ENCODE results near the gene HMOX1. TPM values are rescaled to one million over a fixed set of nuclear protein-coding genes. Genes with fewer than 3 reads are reported as not detected.
"Not testable (repeated sequence)": the region's sequence is repeated elsewhere in the genome, so short reads cannot be mapped to it uniquely, and the experiment has no call there.

The HMOX1 gene
- total RNA-seq, 2 donors from 2014 or later: 1.1 to 3.0 TPM

- H3K4me3 Mint-ChIP-seq: no peak overlapping the region
- H3K27me3 Mint-ChIP-seq: no peaks in the 10 kb centered on the region
- no peak for DNase-seq
- no peak for ATAC-seq
- no peaks in the 10 kb centered on the region for H3K9me3 ChIP-seq (ENCODE audit: control insufficient read depth, low read length, poor library complexity, severe bottlenecking)
- peaks cover 5% of the 10 kb centered on the region for H3K36me3 Mint-ChIP-seq (ENCODE audit: low read depth)
- peaks cover 9% of the 10 kb centered on the region for H3K4me1 Mint-ChIP-seq
- H3K27ac Mint-ChIP-seq: peak overlapping the region; percentile 39
Observed at GRCh38 chr22:35425971-35426800, 45.3 kb downstream of the HMOX1 start.

GRCh38 chr22:35426801-35427140, 45.9 kb downstream of the HMOX1 start:
- Mint-ChIP-seq H3K36me3 (ENCODE audit: low read depth) (peaks cover 5% of the 10 kb centered on the region), H3K4me3 (peak overlapping the region; percentile 52), H3K27ac (peak overlapping the region; percentile 24), H3K4me1 (peaks cover 9% of the 10 kb centered on the region), H3K27me3 (no peaks in the 10 kb centered on the region)
- no peaks in the 10 kb centered on the region for H3K9me3 ChIP-seq (ENCODE audit: control insufficient read depth, low read length, poor library complexity, severe bottlenecking)
- DNase-seq (no peak), ATAC-seq (no peak)

- Mint-ChIP-seq H3K27me3 (no peaks in the 10 kb centered on the region), H3K27ac (no peak overlapping the region), H3K4me3 (no peak overlapping the region), H3K4me1 (peaks cover 3% of the 10 kb centered on the region), H3K36me3 (ENCODE audit: low read depth) (no peaks in the 10 kb centered on the region)
- DNase-seq (peak; percentile 49 to 69 (median 52)), ATAC-seq (peak; percentile 83)
- no peaks in the 10 kb centered on the region for H3K9me3 ChIP-seq (ENCODE audit: control insufficient read depth, low read length, poor library complexity, severe bottlenecking)
Observed at GRCh38 chr22:35430897-35431322, 50.0 kb downstream of the HMOX1 start.

GRCh38 chr22:35431483-35432227, 50.8 kb downstream of the HMOX1 start:
- H3K4me3 Mint-ChIP-seq: no peak overlapping the region

GRCh38 chr22:35432228-35432905, 51.5 kb downstream of the HMOX1 start:
- no peak overlapping the region for H3K27ac Mint-ChIP-seq
- no peak overlapping the region for H3K4me3 Mint-ChIP-seq
- no peaks in the 10 kb centered on the region for H3K9me3 ChIP-seq (ENCODE audit: control insufficient read depth, low read length, poor library complexity, severe bottlenecking)
- no peak for DNase-seq
- H3K4me1 Mint-ChIP-seq: no peaks in the 10 kb centered on the region
- H3K36me3 Mint-ChIP-seq (ENCODE audit: low read depth): no peaks in the 10 kb centered on the region
- H3K27me3 Mint-ChIP-seq: no peaks in the 10 kb centered on the region
- no peak for ATAC-seq

More at GRCh38 chr22:35431483-35432227, 50.8 kb downstream of the HMOX1 start:
- Mint-ChIP-seq H3K27me3 (no peaks in the 10 kb centered on the region), H3K36me3 (ENCODE audit: low read depth) (no peaks in the 10 kb centered on the region), H3K27ac (no peak overlapping the region), H3K4me1 (peaks cover 3% of the 10 kb centered on the region)
- no peak for DNase-seq
- no peak for ATAC-seq
- H3K9me3 ChIP-seq (ENCODE audit: control insufficient read depth, low read length, poor library complexity, severe bottlenecking): no peaks in the 10 kb centered on the region

- peak overlapping the region; percentile 39 for H3K27ac Mint-ChIP-seq
- no peaks in the 10 kb centered on the region for H3K9me3 ChIP-seq (ENCODE audit: control insufficient read depth, low read length, poor library complexity, severe bottlenecking)
- no peak overlapping the region for H3K4me3 Mint-ChIP-seq
- peaks cover 7% of the 10 kb centered on the region for H3K36me3 Mint-ChIP-seq (ENCODE audit: low read depth)
- no peak for DNase-seq
- no peak for ATAC-seq
- H3K27me3 Mint-ChIP-seq: no peaks in the 10 kb centered on the region
- no peaks in the 10 kb centered on the region for H3K4me1 Mint-ChIP-seq
Observed at GRCh38 chr22:35434061-35434710, 53.3 kb downstream of the HMOX1 start.

- H3K36me3 Mint-ChIP-seq (ENCODE audit: low read depth): peaks cover 7% of the 10 kb centered on the region
- no peaks in the 10 kb centered on the region for H3K27me3 Mint-ChIP-seq
- no peaks in the 10 kb centered on the region for H3K4me1 Mint-ChIP-seq
- H3K9me3 ChIP-seq (ENCODE audit: control insufficient read depth, low read length, poor library complexity, severe bottlenecking): no peaks in the 10 kb centered on the region
- no peak for DNase-seq
- no peak for ATAC-seq
- no peak overlapping the region for H3K27ac Mint-ChIP-seq
- no peak overlapping the region for H3K4me3 Mint-ChIP-seq
Observed at GRCh38 chr22:35435201-35435740, 54.4 kb downstream of the HMOX1 start.

GRCh38 chr22:35436421-35436820, 55.5 kb downstream of the HMOX1 start:
- peaks cover 7% of the 10 kb centered on the region for H3K36me3 Mint-ChIP-seq (ENCODE audit: low read depth)
- H3K27ac Mint-ChIP-seq: no peak overlapping the region
- ATAC-seq: no peak
- H3K27me3 Mint-ChIP-seq: no peaks in the 10 kb centered on the region
- no peak for DNase-seq
- H3K4me1 Mint-ChIP-seq: no peaks in the 10 kb centered on the region
- no peak overlapping the region for H3K4me3 Mint-ChIP-seq
- H3K9me3 ChIP-seq (ENCODE audit: control insufficient read depth, low read length, poor library complexity, severe bottlenecking): no peaks in the 10 kb centered on the region

GRCh38 chr22:35437049-35437448, 56.2 kb downstream of the HMOX1 start:
- no peaks in the 10 kb centered on the region for H3K9me3 ChIP-seq (ENCODE audit: control insufficient read depth, low read length, poor library complexity, severe bottlenecking)
- ATAC-seq: no peak
- no peaks in the 10 kb centered on the region for H3K4me1 Mint-ChIP-seq
- H3K36me3 Mint-ChIP-seq (ENCODE audit: low read depth): peaks cover 7% of the 10 kb centered on the region
- DNase-seq: no peak
- H3K4me3 Mint-ChIP-seq: no peak overlapping the region
- H3K27ac Mint-ChIP-seq: peak overlapping the region; percentile 41
- no peaks in the 10 kb centered on the region for H3K27me3 Mint-ChIP-seq

- not testable (repeated sequence) for H3K4me3 Mint-ChIP-seq; H3K36me3 Mint-ChIP-seq (ENCODE audit: low read depth); H3K4me1 Mint-ChIP-seq; H3K27me3 Mint-ChIP-seq; H3K27ac Mint-ChIP-seq; H3K9me3 ChIP-seq (ENCODE audit: control insufficient read depth, low read length, poor library complexity, severe bottlenecking); ATAC-seq; DNase-seq
Observed at GRCh38 chr22:35438673-35439364, 57.9 kb downstream of the HMOX1 start.

GRCh38 chr22:35439365-35439717, 58.4 kb downstream of the HMOX1 start:
- Mint-ChIP-seq H3K27ac (peak overlapping the region; percentile 29), H3K4me3 (no peak overlapping the region), H3K4me1 (peaks cover 3% of the 10 kb centered on the region), H3K27me3 (no peaks in the 10 kb centered on the region), H3K36me3 (ENCODE audit: low read depth) (peaks cover 7% of the 10 kb centered on the region)
- ATAC-seq (no peak), DNase-seq (no peak)
- no peaks in the 10 kb centered on the region for H3K9me3 ChIP-seq (ENCODE audit: control insufficient read depth, low read length, poor library complexity, severe bottlenecking)

GRCh38 chr22:35440129-35440528, 59.2 kb downstream of the HMOX1 start:
- Mint-ChIP-seq H3K36me3 (ENCODE audit: low read depth) (peaks cover 7% of the 10 kb centered on the region), H3K4me1 (peaks cover 3% of the 10 kb centered on the region), H3K27me3 (no peaks in the 10 kb centered on the region), H3K4me3 (no peak overlapping the region), H3K27ac (peak overlapping the region; percentile 29)
- no peaks in the 10 kb centered on the region for H3K9me3 ChIP-seq (ENCODE audit: control insufficient read depth, low read length, poor library complexity, severe bottlenecking)
- DNase-seq (no peak), ATAC-seq (no peak)

Data from T-helper 17 cell (primary cell).